GM18502 (cell line): Measurements from ENCODE around the gene MUC22.
"Not testable (repeated sequence)": the region's sequence is repeated elsewhere in the genome, so short reads cannot be mapped to it uniquely, and the experiment has no call there.

Experiments used
- ATAC-seq: cut with Tn5 transposase; IDR thresholded peaks from one replicate; pipeline ENCODE4 v1.9.1; 2021; ENCODE audit warnings: mild to moderate bottlenecking; ENCODE audit not compliant: unreplicated experiment, poor library complexity

The MUC22 gene

DNA sequence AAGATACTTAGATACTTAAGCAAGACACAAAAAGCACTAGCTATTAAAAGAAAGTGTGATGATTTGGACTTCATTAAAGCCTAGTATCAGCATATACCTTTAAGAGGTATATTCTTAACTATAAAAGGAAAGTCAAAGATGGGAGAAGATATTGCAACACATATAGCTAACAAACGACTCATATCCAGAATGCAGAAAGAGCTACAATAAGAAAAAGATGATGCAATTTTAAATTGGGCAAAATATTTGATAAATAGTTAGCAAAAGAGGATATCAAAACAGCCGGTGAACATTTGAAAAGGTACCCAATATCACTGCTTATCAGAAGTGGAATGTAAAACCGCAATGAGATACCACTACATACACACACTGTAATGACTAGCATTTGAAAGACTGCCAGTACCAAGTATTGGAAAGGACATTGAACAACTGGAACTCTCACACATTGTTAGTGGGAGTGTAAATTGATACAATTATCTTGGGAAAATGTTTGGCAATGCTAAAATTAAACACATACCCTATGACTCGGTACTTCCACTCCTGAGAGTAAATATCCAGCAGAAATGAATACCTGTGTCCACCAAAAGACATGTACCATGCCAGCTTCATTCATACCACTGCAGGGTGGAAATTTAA is 25.7 kb downstream of the MUC22 start:
- no peak for ATAC-seq

- ATAC-seq = no peak
These were observed 26.9 kb downstream of the MUC22 start for GRCh38 chr6:31037169-31037568.

- no peak for ATAC-seq
These were observed 27.4 kb downstream of the MUC22 start for GRCh38 chr6:31037682-31038081.

DNA sequence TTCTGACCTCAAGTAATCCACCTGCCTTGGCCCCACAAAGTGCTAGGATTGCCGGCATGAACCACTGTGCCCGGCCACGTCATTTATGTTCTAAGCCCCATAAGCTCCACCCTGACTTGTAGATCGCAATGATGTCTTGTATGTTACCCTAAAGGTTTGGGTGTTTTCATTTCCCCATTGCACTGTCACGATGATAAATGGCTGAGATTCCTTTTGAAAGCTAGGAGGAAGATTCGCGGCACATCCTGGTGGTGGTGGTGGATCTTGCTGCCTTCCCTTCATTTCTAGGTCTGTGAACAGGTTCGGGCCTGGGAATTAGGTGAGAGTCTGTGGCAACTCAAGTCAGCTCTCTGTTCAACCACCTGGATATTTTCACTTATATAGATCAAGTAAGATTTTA is 28.3 kb downstream of the MUC22 start:
- ATAC-seq = no peak

- ATAC-seq = no peak
These were observed 30.5 kb downstream of the MUC22 start for GRCh38 chr6:31040801-31041200.

DNA sequence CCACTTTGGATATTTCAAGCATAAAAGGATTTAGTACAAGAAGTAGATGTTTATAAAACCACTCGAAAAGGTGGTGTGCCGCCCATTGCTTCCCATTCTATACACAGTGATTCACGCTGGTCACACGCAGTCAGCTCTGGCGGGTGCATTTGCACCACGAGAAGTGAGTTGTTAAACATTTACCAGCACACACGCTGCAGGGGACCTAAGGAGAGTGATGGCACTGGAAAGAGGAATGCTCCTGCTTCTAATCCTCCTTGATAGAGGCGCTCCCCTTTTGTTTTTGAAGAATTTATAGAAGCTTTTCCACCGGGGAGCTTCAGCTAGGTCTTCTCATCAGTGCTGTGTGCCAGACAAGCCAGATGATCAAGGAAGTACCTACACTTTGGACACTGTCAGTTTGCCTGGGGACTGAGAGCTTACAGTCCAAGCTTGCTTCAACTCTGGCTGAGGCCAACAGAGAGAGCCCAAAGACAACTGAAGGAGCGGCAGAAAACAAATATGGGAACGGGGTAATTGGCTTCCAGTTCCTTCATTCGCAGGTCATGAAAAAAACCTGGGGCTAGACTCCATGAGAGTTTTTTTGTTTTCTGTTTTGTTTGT is 31.2 kb downstream of the MUC22 start:
- no peak for ATAC-seq

GRCh38 chr6:31042806-31043205 is 32.5 kb downstream of the MUC22 start:
- no peak for ATAC-seq

- ATAC-seq = no peak
These were observed 37.8 kb downstream of the MUC22 start for GRCh38 chr6:31048099-31048498.

DNA sequence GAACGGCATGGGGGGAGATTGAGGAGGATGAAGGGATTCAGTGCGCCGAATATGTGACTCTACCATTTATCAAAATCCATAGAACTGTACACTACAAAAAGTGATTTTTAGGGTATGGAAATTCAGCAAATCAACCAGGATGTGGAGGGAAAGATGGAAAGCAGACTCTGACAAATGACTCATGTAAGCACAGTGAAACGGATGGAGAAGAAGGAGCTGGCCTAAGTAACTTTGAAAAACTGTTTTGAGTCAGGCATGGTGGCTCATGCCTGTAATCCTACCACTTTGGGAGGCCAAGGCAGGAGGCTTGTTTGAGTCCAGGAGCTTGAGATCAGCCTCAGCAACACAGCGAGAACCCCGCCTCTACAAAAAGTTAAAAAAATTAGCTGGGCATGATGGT is 39.2 kb downstream of the MUC22 start:
- ATAC-seq = no peak

DNA sequence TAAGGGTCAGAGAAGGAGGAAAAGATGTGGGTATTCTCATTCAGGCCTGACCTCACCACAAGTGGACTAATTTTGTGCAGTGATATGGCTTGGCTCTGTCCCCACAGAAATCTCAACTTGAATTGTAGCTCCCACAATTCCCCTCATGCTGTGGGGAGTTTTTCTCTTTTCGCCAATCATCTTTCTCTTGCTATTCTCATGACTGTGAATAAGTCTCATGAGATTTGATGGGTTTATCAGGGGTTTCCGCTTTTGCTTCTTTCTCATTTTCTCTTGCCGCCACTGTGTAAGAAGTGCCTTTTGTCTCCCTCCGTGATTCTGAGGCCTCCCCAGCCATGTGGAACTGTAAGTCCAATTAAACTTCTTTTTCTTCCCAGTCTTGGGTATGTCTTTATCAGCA is 42.9 kb downstream of the MUC22 start:
- not testable (repeated sequence) for ATAC-seq

DNA sequence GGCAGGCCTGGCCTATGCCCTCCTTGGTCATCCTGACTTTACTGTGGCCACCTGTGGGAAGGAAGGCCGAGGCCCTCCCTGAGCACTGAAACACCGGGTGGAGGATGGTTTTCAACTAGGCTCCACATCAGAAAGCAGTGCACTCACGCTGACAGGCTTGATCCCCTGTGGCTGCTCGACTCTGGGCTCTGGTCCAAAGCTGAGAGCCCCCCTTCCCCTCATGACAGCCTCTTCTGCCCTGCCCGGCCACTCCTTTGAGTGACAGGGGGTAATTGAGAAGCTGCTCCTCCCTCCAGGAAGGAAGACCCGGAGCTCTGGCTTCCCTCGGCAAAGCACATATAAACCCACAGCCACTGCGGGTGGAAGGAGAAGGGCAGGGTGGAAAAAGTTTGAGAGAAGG is 43.6 kb downstream of the MUC22 start:
- no peak for ATAC-seq

GRCh38 chr6:31055441-31055840 is 45.2 kb downstream of the MUC22 start:
- ATAC-seq = no peak

DNA sequence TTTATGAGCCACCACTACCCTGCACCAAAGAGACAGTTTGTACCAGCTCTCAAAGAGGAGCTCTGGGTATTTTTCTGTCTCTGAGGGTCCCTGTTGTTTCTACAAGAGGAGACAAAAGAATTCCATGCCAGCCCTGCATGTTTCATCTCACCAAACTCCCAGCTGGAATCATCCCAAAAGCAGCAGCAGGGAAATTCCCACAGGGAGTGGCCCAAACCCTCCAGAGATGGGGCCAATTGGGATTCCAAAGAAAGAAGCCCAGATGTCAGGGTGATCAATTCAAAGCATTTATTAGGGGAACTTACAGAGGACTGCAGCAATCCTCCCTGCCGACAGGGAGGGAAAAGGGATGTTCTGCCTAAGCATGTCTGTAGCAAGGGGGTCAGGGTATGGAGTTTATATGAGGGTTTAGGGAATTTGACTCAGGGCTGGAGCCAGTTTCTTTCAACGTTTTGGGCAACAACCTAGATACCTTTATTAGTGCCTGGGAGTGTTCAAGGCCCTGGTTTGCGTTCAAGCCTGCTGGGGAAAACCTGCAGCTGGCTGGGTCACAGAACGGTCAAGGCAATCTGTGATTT is 47.2 kb downstream of the MUC22 start:
- no peak for ATAC-seq

- ATAC-seq = no peak
These were observed 48.0 kb downstream of the MUC22 start for GRCh38 chr6:31058128-31058894.

DNA sequence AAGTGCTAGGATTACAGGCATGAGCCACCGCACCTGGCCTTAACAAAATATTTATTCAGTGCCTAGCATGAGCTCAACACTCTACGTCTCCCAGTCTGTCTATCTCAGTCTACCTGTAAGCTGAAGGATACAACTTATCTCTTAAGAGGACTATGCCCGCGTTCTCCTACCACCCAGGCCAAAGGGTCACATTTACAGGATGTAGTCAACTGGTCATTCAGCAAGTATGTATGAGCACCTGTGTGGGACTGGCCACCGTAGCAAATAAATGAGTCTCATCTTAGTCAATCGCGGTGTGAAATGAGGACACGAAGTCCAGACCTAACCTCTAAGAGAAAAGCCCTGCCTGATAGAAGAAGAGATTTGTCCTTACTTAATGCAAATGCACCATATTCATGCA is 49.9 kb downstream of the MUC22 start:
- no peak for ATAC-seq

DNA sequence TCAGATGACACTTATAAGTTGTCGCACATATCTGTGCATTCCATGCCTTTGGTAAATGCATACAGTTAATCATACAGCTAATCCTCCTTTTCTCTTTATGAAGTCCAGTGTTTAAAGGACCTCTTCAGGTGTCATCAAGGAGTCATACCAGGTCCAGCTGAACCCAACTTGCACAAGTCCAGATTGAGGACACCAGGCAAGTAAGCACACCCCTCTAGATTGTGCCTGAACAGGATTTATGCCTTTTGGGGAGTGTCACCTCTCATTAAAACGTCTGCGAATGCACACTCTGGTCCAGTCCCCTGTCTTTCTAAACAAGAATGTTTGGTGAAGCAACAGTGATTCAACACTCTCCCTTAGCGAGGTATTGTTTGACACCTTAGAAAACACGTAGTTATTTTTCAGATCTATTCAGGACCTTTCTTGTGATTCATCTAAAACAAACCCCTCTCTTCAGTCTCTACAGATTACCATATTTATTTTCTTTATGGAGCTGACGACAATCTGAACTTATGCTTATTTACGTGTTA is 53.7 kb downstream of the MUC22 start:
- ATAC-seq = no peak

DNA sequence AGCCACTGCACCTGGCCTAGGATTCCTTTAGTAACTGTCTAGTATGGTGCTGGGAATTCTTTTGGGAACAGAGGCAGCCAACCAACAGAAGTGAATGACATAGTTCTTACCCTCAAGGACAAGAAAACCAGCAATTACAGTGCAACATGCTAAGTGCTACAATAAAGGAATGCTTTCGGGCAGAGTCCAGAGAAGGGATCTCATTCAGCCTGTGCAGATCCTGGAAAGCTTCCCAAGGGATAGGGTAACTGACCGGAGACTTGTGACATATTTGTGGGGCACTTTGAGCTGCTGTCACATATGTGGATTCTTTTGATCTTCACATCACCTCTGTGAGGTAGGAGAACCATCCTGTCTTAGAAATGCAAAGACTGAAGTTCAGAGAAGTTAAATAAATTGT is 55.3 kb downstream of the MUC22 start:
- no peak for ATAC-seq

GRCh38 chr6:31067028-31067427 is 56.8 kb downstream of the MUC22 start:
- not testable (repeated sequence) for ATAC-seq

DNA sequence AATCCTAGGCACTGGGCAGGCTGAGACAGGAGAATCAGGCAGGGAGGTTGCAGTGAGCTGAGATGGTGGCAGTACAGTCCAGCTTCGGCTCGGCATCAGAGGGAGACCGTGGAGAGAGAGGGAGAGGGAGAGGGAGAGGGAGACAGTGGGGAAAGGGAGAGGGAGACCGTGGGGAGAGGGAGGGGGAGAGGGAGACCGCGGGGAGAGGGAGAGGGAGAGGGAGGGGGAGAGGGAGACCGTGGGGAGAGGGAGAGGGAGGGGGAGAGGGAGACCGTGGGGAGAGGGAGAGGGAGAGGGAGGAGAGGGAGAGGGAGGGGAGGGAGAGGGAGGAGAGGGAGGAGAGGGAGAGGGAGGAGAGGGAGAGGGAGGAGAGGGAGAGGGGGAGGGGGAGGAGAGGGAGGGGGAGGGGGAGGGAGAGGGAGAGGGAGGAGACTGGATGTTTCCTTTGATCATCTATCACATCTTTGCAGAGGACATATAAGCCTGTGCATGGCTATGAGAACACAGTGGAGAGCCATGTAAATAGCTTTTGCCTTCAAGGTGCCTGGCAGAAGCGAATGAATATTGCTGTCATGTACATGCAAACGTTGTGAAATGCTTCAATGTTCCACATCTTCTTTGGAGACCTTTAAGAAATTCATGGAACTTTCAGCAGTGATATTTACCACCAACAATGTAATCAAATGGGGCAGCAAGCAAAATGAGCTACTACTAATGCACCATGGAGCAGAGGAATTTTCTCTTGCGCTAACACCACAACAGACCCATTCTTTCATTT is 57.8 kb downstream of the MUC22 start:
- not testable (repeated sequence) for ATAC-seq

GRCh38 chr6:31068669-31069340 is 58.5 kb downstream of the MUC22 start:
- no peak for ATAC-seq
